NCI-H748 (cell line): ENCODE measurements around the gene EPS8L3.

Experiments used
- DNase-seq: peaks from one replicate; lab custom pipeline; 2025; ENCODE audit not compliant: unreplicated experiment; lab: John Stamatoyannopoulos, UW

Gene EPS8L3

DNA sequence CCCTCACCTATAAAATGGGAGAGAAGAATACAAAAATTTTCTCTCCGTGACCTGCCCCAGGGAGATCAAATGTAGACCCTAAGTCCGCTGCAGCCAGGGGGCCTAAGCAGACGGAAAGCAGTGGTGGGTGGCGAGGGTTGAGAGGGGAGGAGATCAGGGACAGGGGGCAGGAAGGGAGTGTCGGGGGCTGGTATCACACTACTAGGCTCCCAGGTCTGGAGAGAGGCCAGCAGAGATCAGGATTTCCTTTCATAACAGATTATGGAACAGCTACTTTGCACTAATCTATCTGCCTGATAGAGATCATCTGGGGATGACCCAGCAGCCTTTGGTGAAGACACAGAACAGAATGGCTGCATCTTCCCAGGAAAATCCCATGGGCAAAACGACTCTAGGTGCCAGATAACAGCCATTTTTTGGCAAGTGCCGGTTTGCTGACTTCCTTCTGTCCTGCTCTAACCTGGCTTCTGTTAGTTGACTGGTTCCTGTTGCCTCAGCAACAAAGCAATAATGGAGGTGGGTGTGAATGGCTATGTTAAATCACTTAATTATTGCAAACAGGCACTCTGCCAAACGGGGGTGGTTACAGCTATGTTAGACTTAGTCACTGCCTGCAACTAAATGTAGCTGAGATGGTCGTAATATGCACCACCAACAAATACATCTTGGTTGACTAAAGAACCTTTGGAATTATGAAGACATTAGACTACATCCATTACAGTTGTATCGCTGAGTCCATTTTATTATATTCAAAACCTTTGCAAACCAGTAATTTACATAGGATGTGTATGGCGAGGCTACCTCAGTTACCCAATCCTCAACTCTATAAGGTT lies 30.0 kb upstream of the EPS8L3 start:
- peak; percentile 99 for DNase-seq

DNA sequence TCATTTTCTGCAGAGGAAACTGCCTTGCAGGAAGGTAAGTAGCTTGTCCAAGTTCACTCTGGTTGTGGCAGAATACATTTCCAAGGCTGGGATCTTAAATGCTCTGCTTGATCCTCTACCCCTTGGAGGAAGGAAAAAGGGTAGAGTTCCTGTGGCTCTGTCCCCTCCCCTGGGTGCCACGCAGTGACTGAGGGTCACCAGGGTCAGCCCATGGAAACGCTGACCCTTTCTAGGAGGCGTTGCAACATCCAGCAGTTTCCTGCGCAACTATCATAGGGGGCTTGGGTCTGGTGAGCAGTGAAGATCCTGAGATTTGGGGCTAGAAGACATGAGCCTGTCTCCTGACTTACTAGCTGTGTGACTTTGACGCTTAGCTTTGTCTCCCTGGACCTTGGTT lies 29.4 kb upstream of the EPS8L3 start:
- no peak for DNase-seq

DNA sequence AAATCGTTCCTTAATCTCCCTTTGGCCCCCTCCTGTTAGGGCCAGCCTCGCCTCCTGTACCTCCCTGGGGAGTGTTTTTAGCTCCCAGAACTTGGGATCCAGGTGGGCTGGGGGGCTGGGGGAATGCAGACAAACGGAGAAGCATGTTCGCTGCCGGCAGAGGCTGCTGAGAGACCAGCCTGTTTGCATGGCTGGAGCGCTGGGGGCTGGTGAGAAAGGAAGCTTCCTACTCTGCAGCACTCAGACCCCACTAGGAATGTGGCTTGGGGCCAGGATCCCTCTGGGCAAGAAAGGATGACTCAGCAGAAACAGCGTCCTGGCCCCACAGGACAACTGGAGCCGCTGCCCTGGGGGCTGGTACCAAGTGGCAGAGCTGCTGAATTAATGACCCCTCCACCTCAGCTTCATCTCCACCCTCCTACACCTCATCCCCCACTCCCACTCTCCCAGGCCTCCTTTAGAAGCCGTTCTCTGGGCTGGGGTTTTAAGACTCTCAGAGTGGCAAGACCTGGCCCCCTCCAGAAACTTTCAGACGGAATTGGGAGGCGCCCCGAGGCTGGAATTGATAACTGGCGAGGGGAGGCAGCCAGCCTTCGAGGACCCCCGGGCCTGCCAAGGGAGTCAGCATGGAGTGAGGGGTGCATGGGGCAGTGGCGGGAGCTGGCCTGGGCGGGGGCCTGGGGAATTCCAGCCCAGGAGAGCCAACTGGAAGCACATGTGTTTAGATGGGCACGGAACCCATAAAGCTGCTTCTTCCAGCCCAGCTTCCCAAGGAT lies 28.5 kb upstream of the EPS8L3 start:
- DNase-seq = peak; percentile 71

DNA sequence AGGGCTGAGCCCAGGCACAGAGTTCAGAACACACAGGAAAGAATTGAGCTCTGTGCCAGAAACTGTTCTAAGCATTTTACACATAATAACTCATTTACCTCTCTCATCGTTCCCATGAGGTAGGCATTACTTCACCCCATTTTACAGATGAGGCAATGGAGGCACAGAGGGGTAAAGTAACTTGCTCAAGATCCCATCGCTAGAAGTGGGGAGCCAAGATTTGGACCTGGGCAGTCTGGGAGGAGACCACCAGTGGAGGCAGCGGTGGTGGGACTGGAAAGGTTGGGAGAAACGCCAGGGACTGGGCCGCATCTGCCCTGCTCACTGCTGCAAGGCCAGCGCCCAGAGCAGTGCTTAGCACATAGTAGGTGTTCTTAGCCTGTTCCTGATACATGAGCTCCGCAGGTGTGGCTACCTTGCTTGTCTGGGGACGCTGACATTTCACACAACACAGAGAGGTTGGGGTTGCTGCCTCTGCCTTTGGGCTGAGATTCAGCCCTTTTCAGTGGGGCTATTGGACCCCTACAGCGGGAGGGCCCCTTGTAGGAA lies 27.8 kb upstream of the EPS8L3 start:
- DNase-seq = no peak

DNA sequence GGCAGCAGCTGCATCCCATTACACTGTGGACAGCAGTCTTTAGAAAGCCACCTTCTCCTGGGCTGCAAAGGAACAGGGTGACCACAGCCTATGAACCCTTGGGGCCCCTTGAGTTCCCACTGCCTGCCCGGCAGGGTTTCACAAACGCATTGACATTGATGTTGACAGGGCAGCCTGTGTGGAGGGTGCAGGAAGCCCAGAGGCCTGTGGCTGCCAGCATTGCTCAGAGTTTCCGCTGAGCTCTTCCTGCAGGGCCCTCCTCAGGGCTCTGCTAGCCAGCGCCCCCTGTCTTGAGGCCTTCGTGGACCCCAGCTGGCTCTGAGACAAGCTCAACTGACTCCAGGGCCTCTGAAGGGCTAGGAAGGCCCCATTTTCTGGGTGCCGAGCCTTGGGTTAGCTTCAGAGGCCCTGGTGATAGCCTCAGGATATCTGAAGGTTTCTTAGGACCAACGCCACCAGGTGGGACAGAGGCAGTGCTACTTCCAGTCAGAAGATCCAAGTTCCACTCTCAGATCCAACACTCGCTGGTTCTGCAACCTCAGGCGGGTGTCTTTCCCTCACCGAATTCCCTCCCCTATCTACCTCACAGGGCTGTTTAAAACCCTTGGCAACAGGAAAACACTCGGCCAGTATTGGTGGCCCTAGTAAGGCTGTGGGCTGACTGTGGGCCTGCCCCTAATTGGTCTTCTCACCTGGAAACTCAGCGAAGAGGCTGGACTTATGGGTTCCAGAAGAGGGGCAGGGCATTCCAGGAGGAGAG lies 27.2 kb upstream of the EPS8L3 start:
- no peak for DNase-seq

DNA sequence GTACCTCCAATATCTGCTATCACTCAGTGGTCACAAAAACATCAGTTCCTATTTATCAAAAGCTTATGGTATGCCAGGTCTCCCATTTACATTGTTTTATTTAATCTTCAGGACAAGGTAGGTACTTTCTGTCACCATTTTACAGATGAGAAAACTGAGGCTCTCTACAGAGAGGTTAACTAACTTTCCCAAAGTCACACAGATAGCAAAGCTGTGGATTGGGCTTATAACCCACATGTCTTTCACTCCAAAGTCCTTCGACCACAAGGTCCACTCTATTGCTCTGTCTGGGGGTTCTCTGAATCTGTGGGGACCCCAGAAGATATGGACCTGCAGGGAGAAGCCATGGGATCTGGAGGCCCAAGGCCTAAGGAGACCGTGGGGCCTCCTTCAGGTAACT lies 26.6 kb upstream of the EPS8L3 start:
- no peak for DNase-seq

DNA sequence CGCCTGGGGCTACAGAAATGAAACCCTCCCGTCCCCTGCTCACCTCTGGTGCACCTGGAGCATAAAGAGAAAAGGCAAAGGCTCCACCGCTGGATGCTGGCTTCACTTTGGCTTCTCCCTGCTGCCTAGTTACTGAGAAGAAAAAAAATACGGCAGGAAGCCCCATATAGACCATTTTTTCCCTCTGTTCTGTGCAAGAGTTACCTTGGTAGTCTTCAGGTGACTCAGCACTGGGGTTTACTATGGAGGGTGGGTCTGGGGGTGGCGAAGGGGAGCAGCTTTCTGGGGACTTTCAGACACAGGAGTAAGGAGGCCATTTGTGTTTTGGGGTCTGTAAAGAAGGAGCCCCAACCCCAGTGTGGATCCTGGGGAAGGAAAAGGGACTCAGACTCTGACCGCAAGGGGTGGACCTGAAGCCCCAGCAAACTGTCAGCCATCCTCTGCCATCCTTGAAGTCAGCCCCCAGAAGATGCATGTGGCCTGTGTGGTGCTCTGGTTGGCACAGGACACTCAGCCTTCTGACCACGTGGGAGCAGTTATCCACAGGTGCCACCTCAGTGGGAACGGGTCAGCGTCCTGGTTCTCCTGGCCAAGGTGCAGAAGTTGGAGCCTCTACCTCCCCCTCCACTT lies 25.9 kb upstream of the EPS8L3 start:
- DNase-seq = no peak

DNA sequence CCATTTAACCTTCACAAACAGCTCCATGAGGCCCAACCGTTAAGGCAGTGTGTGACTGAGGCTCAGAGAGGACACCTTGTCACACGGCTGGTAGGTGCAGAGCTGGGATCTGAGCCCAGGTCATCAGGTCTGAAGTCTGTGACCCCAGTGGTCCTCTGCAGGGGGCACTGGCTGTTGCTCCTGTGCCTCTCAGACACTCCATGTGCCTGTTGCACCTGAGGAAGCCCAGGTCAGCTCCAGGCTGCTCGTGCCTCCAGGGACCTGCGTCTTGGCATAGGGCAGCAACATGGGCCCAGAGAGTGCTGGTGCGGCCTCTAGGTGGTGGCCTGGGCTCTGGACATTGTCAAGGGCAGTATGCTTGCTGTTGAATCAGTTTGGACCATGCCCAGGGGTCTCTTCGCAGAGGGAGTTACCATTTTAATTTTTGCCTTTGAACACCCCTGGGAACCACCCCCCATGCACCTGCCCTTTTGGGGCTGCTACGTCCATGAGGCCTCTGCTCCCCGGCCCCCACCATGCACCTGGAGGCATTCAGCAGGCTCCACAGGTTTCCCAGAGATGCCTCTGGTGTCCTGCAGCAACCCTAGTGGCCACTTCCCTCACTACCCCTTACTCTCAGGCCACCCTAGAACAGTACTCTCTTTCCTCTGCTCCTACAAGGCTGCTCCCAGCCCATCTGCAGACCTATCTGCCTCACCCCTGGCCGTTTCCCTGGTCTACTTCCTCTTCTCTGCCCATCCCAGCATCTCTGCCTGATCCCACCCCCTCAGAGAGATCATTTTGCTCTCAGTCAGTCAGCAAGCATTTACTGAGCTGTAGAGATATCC lies 25.2 kb upstream of the EPS8L3 start:
- no peak for DNase-seq

DNA sequence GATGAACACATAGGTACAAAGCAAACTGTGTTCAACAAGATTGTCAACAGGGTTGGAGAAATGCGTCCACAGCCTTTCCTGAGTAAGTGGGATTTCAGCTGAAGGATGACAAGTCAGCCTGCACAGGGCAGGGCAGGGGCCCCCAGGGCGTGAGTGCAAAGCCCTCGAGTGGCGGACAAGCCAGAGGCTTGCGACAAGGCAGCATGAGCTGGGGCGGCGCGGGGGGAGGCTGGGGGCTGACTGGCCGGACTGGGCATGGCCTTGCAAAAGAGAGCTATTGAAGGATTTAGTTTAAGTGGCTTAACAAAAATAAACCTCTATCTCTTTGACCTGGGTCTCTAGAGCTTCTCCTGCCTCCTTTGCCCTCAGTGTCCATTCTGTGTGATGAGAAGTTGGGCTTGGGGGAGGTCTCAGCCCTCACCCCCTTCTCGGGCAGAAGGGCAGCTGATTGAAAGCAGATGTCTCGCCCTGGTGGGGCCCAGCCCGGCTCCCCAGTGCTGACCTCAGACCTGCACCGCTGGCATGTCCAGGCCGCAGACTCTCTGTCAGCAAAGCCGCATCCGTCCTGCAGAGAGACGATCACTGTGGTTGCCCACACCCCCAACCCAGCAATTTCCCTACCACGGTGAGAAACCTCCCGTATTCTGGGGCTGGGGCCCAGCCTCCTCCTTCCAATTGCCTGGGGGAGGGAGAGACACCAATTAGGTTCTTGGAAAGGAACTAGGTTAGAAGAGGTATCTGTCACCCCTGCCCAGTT lies 24.3 kb upstream of the EPS8L3 start:
- no peak for DNase-seq

DNA sequence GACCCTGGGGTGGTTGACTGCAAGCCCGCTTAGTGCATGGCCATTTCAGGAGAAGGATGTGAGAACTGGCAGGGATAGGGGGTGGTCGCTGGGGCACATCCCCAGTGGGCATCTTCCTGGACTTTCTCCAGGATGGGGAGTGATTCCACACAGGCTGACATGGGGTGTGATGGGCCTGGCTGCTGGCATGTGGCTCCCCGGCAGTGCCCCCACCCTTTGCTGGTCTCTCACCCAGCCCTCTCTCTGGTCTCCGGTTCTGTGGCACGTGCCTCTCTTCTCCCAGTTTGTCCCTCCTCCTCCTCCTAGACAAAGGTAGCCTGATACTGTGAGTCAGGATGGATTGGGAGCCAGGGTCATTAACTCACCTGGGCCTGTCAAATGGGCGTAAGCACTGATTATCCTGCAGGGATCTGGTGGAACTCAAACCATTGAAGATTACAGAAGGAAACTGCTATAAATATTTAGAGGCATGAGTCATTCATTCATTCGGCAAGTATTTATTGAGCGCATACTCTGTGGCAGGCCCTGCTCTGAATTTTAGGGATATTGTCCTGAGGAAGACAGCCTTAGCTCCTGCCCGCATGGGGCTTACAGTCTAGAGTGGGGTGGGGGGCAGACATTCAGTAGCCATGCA lies 23.6 kb upstream of the EPS8L3 start:
- DNase-seq = no peak

DNA sequence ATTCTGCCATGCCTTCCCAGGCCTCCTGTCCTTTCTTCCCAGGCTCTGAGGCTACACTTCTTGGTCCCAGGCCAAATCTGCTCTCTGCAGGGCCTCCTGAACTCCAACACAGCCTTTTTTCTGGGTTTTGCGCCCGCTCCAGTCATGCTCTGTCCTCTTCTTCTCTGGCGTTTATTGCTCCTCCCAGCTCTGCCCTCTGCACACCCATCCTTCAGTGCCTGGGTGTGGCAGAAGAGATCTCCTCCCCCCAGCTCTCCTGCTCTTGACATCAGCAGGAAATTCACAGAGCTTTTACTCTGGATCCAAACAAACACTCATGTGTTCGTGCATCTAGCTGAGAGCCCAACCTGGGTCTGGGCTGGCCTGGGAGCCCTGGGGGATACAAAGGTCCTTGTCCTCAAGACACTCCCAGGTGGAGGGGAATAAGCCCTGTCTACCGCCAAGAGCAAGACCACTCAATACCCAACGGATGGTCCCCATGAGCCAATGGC lies 22.9 kb upstream of the EPS8L3 start:
- DNase-seq = peak; percentile 32

DNA sequence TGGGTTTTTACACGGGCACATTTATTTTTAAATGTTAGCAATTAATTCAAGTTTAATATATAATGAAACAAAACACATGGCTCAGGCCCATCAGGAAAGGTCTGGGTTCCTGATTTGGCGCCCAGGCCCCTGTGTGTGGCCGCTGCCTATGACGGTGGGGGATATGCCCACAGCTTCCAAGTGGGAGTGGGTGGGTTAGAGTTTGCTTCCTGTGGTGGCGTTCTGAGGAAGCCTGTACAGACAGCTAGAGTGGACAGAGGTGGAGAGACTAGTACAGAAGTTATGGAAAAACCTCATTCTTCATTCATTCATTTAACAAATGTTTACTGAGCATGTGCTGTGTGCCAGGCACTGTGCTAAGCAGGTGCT lies 22.4 kb upstream of the EPS8L3 start:
- no peak for DNase-seq

DNA sequence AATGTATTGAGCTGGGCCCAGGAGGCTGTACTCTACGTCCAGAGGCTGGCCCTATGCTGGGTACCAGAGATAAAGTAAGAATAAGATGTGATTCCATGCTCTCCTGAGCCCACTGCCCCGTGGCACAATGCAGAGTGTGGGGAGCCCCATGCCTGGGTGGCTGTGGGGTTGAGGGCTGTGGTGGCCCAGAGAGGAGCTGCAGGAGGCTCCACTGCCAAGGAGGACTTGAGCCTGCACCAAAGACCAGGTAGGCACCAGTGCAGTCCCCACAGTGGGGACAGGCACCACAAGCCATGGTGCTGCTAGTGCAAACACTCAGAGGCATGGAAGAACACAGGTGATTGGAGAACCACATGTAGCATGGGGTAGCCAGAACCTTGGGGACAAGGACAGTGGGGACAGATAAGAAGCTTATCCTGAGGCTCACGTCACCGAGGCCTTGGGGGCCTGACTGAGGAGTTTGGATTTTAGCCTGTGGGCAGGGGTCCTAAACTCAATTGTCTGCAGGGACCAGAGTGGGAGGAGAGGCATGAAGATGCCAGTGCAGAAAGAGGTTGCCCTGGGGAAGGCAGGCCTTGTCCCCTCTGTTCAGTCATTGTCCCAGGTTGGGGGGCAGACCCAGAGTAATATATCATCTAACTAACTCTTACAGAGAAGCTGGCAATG lies 21.9 kb upstream of the EPS8L3 start:
- DNase-seq = no peak

DNA sequence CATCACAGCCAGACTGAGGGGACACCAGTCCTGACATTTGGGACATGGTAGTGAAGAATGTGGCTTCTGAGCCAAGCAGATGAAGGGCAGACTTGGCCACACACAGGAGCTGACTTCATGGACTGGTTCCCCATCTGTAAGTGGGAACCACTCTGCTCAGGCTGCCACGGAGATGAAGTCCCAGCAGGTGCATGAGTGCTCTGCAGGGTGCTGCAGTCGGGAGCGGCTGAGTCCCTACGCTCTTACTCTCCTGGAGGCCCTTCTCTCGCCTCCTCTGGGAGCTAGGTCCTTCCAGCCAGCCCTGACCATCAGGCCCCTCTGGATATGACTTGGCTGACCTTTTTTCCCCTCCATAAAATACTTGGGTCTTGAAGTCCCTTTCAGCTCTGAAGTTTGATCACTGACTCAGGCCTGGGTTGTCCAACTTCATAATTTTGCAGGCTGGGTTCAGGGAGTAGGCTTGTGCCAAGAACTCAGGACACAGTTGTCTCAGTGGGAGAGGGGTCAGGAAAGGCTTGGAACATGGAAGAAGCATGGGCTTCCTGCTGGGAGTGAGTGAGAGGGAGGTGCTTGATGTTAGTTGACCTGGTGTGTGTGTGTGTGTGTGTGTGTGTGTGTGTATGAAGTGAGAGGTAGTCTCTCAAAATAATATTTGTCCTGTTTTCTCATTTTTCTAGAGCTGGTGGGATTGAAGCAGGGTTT lies 21.0 kb upstream of the EPS8L3 start:
- DNase-seq = no peak

DNA sequence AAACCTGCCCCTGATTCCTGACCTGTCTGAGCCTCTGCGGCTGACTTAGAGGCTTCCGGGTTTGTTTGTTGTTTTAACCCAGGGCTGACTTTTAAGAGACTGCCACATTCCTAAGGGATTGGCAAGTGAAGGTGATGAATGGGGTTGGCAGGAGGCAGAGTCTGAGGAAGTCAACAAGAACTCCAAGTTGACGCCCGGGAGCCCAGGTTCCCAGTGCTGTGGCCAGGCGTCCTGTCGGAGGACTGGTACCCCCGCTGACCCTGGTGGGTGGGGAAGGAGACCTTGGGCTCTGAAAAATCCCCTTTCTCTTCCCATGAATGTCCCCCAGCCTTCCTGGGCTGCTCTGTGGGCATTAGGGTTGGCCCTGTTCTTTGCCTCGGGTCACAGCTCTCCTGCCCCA lies 19.7 kb upstream of the EPS8L3 start:
- DNase-seq = no peak

DNA sequence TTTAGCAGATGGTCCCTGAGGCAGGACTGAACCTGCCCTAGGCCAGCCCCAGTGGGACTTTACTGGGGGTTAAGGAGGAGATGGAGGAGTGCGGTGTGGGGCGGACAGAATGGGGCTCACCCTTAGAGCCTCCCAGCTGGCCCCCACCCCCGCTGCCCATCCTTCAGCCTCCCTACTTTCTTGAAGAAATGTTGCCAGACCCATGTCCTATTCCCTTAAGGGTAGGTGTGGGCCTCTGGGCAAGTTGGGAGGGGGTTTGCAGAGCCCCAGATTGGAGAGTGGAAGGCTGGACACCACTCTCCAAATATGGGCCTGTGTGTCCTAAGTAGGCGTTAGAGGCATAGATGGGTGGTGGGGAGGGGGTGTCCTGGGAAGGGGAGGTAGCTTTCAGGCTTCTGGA lies 19.2 kb upstream of the EPS8L3 start:
- DNase-seq = no peak

DNA sequence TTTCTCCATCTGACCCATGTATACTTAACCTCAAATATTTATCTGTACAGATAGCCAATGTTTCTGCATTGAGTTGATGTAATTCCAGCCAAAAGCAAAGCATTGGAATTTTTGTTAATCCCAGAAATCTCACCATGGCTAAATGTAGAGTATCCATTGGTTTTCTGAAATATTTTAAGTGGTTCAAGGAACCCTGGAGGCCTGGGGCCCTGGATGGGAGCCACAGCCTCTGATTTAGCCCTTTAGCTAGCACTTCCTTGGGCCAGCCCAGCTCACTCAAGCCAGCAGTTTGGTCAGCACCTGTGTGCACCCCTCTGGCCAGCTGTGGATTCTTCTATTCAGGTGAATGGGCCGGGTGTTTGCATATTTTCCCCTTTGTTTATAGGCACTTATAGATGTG lies 18.8 kb upstream of the EPS8L3 start:
- peak; percentile 33 for DNase-seq

DNA sequence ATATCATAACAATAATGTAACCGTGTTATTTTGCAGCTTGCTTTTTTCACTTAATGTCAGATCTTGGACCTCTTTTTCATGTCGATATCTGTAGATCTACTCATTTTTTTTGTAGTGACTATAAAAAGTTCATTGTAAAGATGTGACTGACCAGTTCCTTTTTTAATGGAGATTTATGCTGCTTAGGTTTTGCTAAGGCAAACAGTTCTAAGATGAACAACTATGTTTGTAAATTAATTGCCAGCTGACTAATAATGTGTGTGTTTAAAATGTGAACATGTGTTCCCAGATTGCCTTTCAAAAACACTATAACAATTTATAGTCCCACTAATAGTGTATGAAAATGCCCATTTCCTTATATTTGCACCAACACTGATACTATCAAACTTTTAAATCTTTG lies 18.1 kb upstream of the EPS8L3 start:
- DNase-seq = no peak
